B cell (primary cell): ENCODE data around the gene PAX1. TPM values are rescaled to one million over a fixed set of nuclear protein-coding genes. Genes with fewer than 3 reads are reported as not detected.

Experiments
- ATAC-seq: fragments of 200-7000 bp; cut with Tn5 transposase; one replicate; pipeline ENCODE4 v1.10.0; 2021; ENCODE audit warnings: low read depth, mild to moderate bottlenecking, moderate number of reproducible peaks, moderate library complexity
- CTCF ChIA-PET: fragments of 350-600 bp; sonication (Branson Sonifier 250); formaldehyde crosslinking; loops from one replicate; lab custom pipeline; 2021; ENCODE audit warnings: antibody characterized with exemption, inconsistent platforms; lab: Charles Lee
- POLR2A ChIA-PET: fragments of 350-600 bp; sonication (Branson Sonifier 250); formaldehyde crosslinking; loops from one replicate; lab custom pipeline; 2021; ENCODE audit warnings: antibody characterized with exemption; lab: Charles Lee
- DNase-seq: peaks from one replicate; pipeline ENCODE4 v3.0.0; 2013
- H2AFZ ChIP-seq: 2 replicates; pipeline ENCODE4 v1.6.1; 2012; ENCODE audit warnings: mild to moderate bottlenecking, low read depth, low read length; ENCODE audit not compliant: insufficient read depth, poor library complexity, severe bottlenecking
- H3K27ac ChIP-seq, 2 donors: 1 replicate in 1 of 2; 2 replicates in 1 of 2; pipeline ENCODE4 v1.5.1; 2012 to 2013; ENCODE audit warnings: low read length in 2 of 2, mild to moderate bottlenecking in 2 of 2, moderate library complexity in 1 of 2
- H3K27me3 ChIP-seq, 4 experiments: fragments of 200-600 bp in 1 of 4; sonication (generic) in 1 of 4; replicated peaks in 1 of 4; 1 replicate in 2 of 4; 2 replicates in 2 of 4; pipeline versions ENCODE4 v1.6.1 to v1.7.0; 2013 to 2016; ENCODE audit warnings: low read length in 3 of 4, mild to moderate bottlenecking in 2 of 4, mixed read lengths in 1 of 4, moderate library complexity in 1 of 4; ENCODE audit not compliant: insufficient read depth in 4 of 4, control insufficient read depth in 3 of 4; ENCODE audit errors: control extremely low read depth in 1 of 4
- H3K36me3 ChIP-seq, 2 experiments: replicated peaks in 1 of 2; 1 replicate in 1 of 2; 2 replicates in 1 of 2; pipeline versions ENCODE4 v1.6.1 to v1.7.1; 2013; ENCODE audit warnings: low read length in 1 of 2; ENCODE audit not compliant: insufficient read depth in 2 of 2, control insufficient read depth in 1 of 2; ENCODE audit errors: control extremely low read depth in 1 of 2, extremely low read depth in 1 of 2
- H3K4me1 ChIP-seq, 2 donors: fragments of 200-600 bp in 1 of 2; sonication (generic) in 1 of 2; 1 replicate in 1 of 2; 2 replicates in 1 of 2; pipeline versions ENCODE4 v1.5.1 to v1.6.1; 2013 to 2017; ENCODE audit warnings: low read length in 2 of 2; ENCODE audit not compliant: control insufficient read depth in 2 of 2, insufficient read depth in 2 of 2
- H3K4me2 ChIP-seq: replicated peaks from 2 replicates; pipeline ENCODE3; 2012; ENCODE audit warnings: mild to moderate bottlenecking, low read depth, low read length; ENCODE audit not compliant: poor library complexity, severe bottlenecking
- H3K4me3 ChIP-seq, 5 experiments: fragments of 200-600 bp in 1 of 5; sonication (generic) in 1 of 5; 1 replicate in 3 of 5; 2 replicates in 2 of 5; pipeline versions ENCODE4 v1.5.1 to v1.7.0; 2011 to 2016; ENCODE audit warnings: low read length in 4 of 5, mild to moderate bottlenecking in 4 of 5, low read depth in 2 of 5, control low read depth in 1 of 5, moderate library complexity in 1 of 5; ENCODE audit not compliant: insufficient read depth in 1 of 5; ENCODE audit errors: control extremely low read depth in 1 of 5, extremely low read depth in 1 of 5
- H3K79me2 ChIP-seq: fragments of 200-600 bp; sonication (generic); one replicate; pipeline ENCODE4 v1.6.0; 2016; ENCODE audit warnings: low read length; ENCODE audit not compliant: control insufficient read depth, insufficient read depth
- H3K9ac ChIP-seq: fragments of 200-600 bp; sonication (generic); 2 replicates; pipeline ENCODE4 v1.6.1; 2017; ENCODE audit warnings: mild to moderate bottlenecking, low read length, moderate library complexity
- H3K9me3 ChIP-seq, 3 donors: one replicate each; pipeline versions ENCODE4 v1.6.1 to v1.7.1; 2013; ENCODE audit warnings: low read length in 2 of 3; ENCODE audit not compliant: control insufficient read depth in 2 of 3, insufficient read depth in 1 of 3; ENCODE audit errors: control extremely low read depth in 1 of 3
- H4K20me1 ChIP-seq: 2 replicates; pipeline ENCODE4 v1.6.0; 2012; ENCODE audit warnings: mild to moderate bottlenecking, low read length; ENCODE audit not compliant: insufficient read depth, control insufficient read depth, poor library complexity, severe bottlenecking
- H3K27ac Mint-ChIP-seq: one replicate; pipeline ENCODE4 v1.8.0; 2021; ENCODE audit warnings: mixed read lengths
- H3K27me3 Mint-ChIP-seq: one replicate; pipeline ENCODE4 v1.8.0; 2021; ENCODE audit warnings: mixed read lengths
- H3K4me1 Mint-ChIP-seq: one replicate; pipeline ENCODE4 v1.8.0; 2021; ENCODE audit warnings: mixed read lengths
- H3K4me3 Mint-ChIP-seq: one replicate; pipeline ENCODE4 v1.8.0; 2021; ENCODE audit warnings: mixed read lengths
- H3K9me3 Mint-ChIP-seq: one replicate; pipeline ENCODE4 v1.8.0; 2022; ENCODE audit warnings: mixed read lengths; ENCODE audit not compliant: insufficient read depth
- CTCF ChIP-seq: fragments of 200-600 bp; IDR thresholded peaks from one replicate; pipeline ENCODE4 v1.8.0; 2022; ENCODE audit warnings: antibody characterized with exemption, mild to moderate bottlenecking
- EZH2 ChIP-seq: IDR thresholded peaks from 2 replicates; pipeline ENCODE4 v1.6.1; 2012; ENCODE audit warnings: borderline replicate concordance, low read depth, mild to moderate bottlenecking, moderate library complexity, low read length; ENCODE audit not compliant: insufficient read depth, poor library complexity, severe bottlenecking
- WGBS: methylation state at CpG from one replicate; pipeline ENCODE4 v1.1.5; 2013; ENCODE audit warnings: missing lambda C conversion rate; ENCODE audit not compliant: insufficient coverage; 5-methylcytosine and 5-hydroxymethylcytosine counted together
- intact Hi-C: fragments of 100-400 bp; cut with micrococcal nuclease; formaldehyde crosslinking; loops from one replicate; pipeline ENCODE4 v1.10.0; 2022
- polyA plus RNA-seq: library from polyadenylated mRNA; depleted of rRNA; stranded (reverse); fragments of >200 nt; gene quantifications from 2 replicates; pipeline ENCODE4 v1.2.3, GENCODE V29; 2012
- total RNA-seq, 2 donors: library from RNA; stranded (reverse); fragments of 120-200 nt in 1 of 2; gene quantifications; 1 replicate in 1 of 2; 2 replicates in 1 of 2; pipeline versions ENCODE4 v1.2.3 to v1.2.4, GENCODE V29; 2013 to 2022

The PAX1 gene
- total and polyA plus RNA-seq, 2 donors (not counting 1 experiment from before 2014, with no cell fraction given), result not detected

GRCh38 chr20:21714297-21715192 lies 9.1 kb downstream of the PAX1 start:
- Mint-ChIP-seq H3K4me1 (no peaks in the 10 kb centered on the region), H3K27ac (no peak overlapping the region), H3K27me3 (peaks cover 60% of the 10 kb centered on the region), H3K9me3 (no peaks in the 10 kb centered on the region), H3K4me3 (no peak overlapping the region)
- peaks cover 0 to 4% (median 0%) of the 10 kb centered on the region in 3 donors for H3K9me3 ChIP-seq
- WGBS, result 10% methylated on average over 54 of the region's 54 CpGs
- POLR2A ChIA-PET, result no interaction called here
- H3K4me3 ChIP-seq, result no peak overlapping the region
- H3K4me1 ChIP-seq, result no peaks in the 10 kb centered on the region
- no peak for ATAC-seq
- TF ChIP-seq CTCF, result no peak
- no peak for TF ChIP-seq EZH2
- no peak for DNase-seq
- H4K20me1 ChIP-seq, result no peaks in the 10 kb centered on the region
- no peak overlapping the region for H3K27ac ChIP-seq
- intact Hi-C loops, result no loop called here
- CTCF ChIA-PET, result no interaction called here
- H3K4me2 ChIP-seq, result no peak overlapping the region
- H2AFZ ChIP-seq, result no peak overlapping the region
- H3K36me3 ChIP-seq, result no peaks in the 10 kb centered on the region
- no peak overlapping the region for H3K9ac ChIP-seq
- H3K79me2 ChIP-seq, result no peaks in the 10 kb centered on the region
- H3K27me3 ChIP-seq, result peaks cover 0 to 50% (median 22%) of the 10 kb centered on the region in 4 experiments
